MM.1S (cell line): ENCODE results near the gene SYN1.

Experiments used
- DNase-seq: peaks from one replicate; pipeline ENCODE4 v3.0.0-alpha.2; 2015
- H2AFZ ChIP-seq: fragments of 300-600 bp; sonication (generic); 2 replicates; pipeline ENCODE4 v1.6.0; 2016; ENCODE audit warnings: antibody characterized with exemption, low read length
- H3F3A ChIP-seq: fragments of 300-600 bp; sonication (generic); 2 replicates; pipeline ENCODE4 v1.6.1; 2016; ENCODE audit warnings: mild to moderate bottlenecking, antibody characterized with exemption, low read length, moderate library complexity, mixed read lengths; ENCODE audit not compliant: insufficient read depth
- H3K27ac ChIP-seq: fragments of 300-600 bp; sonication (generic); 2 replicates; pipeline ENCODE4 v1.5.1; 2016; ENCODE audit warnings: mild to moderate bottlenecking, low read length
- H3K27me3 ChIP-seq: fragments of 300-600 bp; sonication (generic); replicated peaks from 2 replicates; pipeline ENCODE4 v1.6.0; 2016; ENCODE audit warnings: low read length; ENCODE audit not compliant: insufficient read depth
- H3K36me3 ChIP-seq: fragments of 300-600 bp; sonication (generic); replicated peaks from 2 replicates; pipeline ENCODE4 v1.6.1; 2016; ENCODE audit warnings: mild to moderate bottlenecking, low read length, mixed read lengths; ENCODE audit not compliant: insufficient read depth
- H3K4me1 ChIP-seq: fragments of 300-600 bp; sonication (generic); 2 replicates; pipeline ENCODE4 v1.6.1; 2016; ENCODE audit warnings: low read length, mixed read lengths
- H3K4me2 ChIP-seq: fragments of 300-600 bp; sonication (generic); 2 replicates; pipeline ENCODE4 v1.6.0; 2016; ENCODE audit warnings: low read depth, low read length
- H3K4me3 ChIP-seq: fragments of 300-600 bp; sonication (generic); 2 replicates; pipeline ENCODE4 v1.5.1; 2016; ENCODE audit warnings: low read length, mixed read lengths
- H3K79me2 ChIP-seq: fragments of 300-600 bp; sonication (generic); 2 replicates; pipeline ENCODE4 v1.6.1; 2016; ENCODE audit warnings: mixed run types, low read length, mixed read lengths
- H3K9ac ChIP-seq: fragments of 300-600 bp; sonication (generic); 2 replicates; pipeline ENCODE4 v1.6.1; 2016; ENCODE audit warnings: low read length, mixed read lengths
- H3K9me2 ChIP-seq: fragments of 300-600 bp; sonication (generic); replicated peaks from 2 replicates; pipeline ENCODE4 v1.6.1; 2016; ENCODE audit warnings: mild to moderate bottlenecking, low read length, mixed read lengths; ENCODE audit not compliant: insufficient read depth
- H3K9me3 ChIP-seq: fragments of 300-600 bp; sonication (generic); replicated peaks from 2 replicates; pipeline ENCODE4 v1.6.1; 2016; ENCODE audit warnings: mild to moderate bottlenecking, low read length, mixed read lengths; ENCODE audit not compliant: insufficient read depth
- H4K20me1 ChIP-seq: fragments of 300-600 bp; sonication (generic); 2 replicates; pipeline ENCODE4 v1.6.1; 2016; ENCODE audit warnings: mild to moderate bottlenecking, low read length, moderate library complexity, mixed read lengths; ENCODE audit not compliant: insufficient read depth
- CTCF ChIP-seq: fragments of 300-600 bp; sonication (generic); IDR thresholded peaks from 2 replicates; pipeline ENCODE4 v1.5.1; 2016; ENCODE audit warnings: antibody characterized with exemption, low read length, mixed read lengths
- EZH2 ChIP-seq: fragments of 300-600 bp; sonication (generic); optimal IDR thresholded peaks from 2 replicates; pipeline ENCODE3; 2017; ENCODE audit warnings: low read depth, mild to moderate bottlenecking, antibody characterized with exemption, low read length, mixed read lengths
- EZH2phosphoT487 ChIP-seq: fragments of 300-600 bp; sonication (generic); IDR thresholded peaks from 2 replicates; pipeline ENCODE4 v1.6.1; 2018; ENCODE audit warnings: antibody characterized with exemption, low read length

Gene SYN1

DNA sequence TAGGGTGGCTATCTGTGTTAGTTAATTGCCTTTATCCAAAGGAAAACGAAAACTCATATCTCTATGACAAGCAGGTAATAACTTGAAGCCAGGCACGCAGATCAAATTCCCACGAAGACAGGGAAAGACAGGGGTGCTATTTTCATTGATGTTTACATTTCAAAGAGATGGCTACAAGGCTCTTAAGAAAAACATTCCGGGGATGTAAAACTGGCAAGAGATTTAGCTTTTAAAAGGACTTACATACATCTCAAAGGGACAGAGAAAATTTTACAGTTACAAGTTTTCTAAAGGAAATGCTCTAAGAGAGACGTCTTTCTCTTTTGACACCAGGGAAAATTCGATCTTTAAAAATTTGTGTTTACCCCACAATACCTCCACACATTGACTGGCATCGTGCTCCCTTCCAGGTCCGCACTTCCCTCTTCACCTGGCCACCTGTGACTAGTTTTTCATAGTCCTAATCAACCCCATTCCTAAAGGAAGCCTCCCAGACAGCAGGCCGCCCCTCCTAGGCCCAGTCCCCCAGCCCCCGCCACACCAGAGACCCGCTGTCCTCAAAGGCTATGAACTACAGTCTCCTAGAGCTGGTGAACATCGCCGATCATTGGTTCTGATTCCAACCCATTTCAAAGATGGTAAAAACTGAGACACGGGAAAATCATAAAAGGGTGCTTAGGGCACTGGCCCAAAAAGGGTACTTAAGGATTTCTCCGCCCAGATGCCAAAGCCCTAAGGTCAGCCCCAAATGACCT is 59.3 kb downstream of the SYN1 start:
- H3F3A ChIP-seq, result no peaks in the 10 kb centered on the region

GRCh38 chrX:47558436-47558835 is 61.2 kb downstream of the SYN1 start:
- no peak overlapping the region for H3K4me3 ChIP-seq
- H3K27ac ChIP-seq, result no peak overlapping the region
- no peaks in the 10 kb centered on the region for H4K20me1 ChIP-seq
- no peak for TF ChIP-seq CTCF
- TF ChIP-seq EZH2phosphoT487, result no peak
- TF ChIP-seq EZH2, result no peak
- no peaks in the 10 kb centered on the region for H3K9me2 ChIP-seq
- no peaks in the 10 kb centered on the region for H3K36me3 ChIP-seq
- H3K9ac ChIP-seq, result no peak overlapping the region
- H3F3A ChIP-seq, result no peaks in the 10 kb centered on the region
- H3K4me2 ChIP-seq, result no peak overlapping the region
- H3K27me3 ChIP-seq, result no peaks in the 10 kb centered on the region
- no peaks in the 10 kb centered on the region for H3K9me3 ChIP-seq
- no peak for DNase-seq
- H2AFZ ChIP-seq, result no peak overlapping the region
- H3K4me1 ChIP-seq, result no peaks in the 10 kb centered on the region
- peaks cover 20% of the 10 kb centered on the region for H3K79me2 ChIP-seq

More for the DNA sequence above, 59.3 kb downstream of the SYN1 start:
- Histone ChIP-seq H2AFZ (peak overlapping the region; percentile 30; the same call in 1 of the 2 replicates), H3K9me3 (no peaks in the 10 kb centered on the region), H3K27ac (peak overlapping the region; percentile 45; the same call in 1 of the 2 replicates), H3K4me2 (peak overlapping the region; percentile 64), H3K9me2 (no peaks in the 10 kb centered on the region), H3K79me2 (peaks cover 27% of the 10 kb centered on the region), H3K36me3 (no peaks in the 10 kb centered on the region), H3K9ac (peak overlapping the region; percentile 73), H4K20me1 (no peaks in the 10 kb centered on the region), H3K27me3 (no peaks in the 10 kb centered on the region), H3K4me1 (no peaks in the 10 kb centered on the region), H3K4me3 (peak overlapping the region; percentile 91)
- no peak for DNase-seq
- no peak for TF ChIP-seq CTCF
- TF ChIP-seq EZH2, result no peak
- no peak for TF ChIP-seq EZH2phosphoT487

DNA sequence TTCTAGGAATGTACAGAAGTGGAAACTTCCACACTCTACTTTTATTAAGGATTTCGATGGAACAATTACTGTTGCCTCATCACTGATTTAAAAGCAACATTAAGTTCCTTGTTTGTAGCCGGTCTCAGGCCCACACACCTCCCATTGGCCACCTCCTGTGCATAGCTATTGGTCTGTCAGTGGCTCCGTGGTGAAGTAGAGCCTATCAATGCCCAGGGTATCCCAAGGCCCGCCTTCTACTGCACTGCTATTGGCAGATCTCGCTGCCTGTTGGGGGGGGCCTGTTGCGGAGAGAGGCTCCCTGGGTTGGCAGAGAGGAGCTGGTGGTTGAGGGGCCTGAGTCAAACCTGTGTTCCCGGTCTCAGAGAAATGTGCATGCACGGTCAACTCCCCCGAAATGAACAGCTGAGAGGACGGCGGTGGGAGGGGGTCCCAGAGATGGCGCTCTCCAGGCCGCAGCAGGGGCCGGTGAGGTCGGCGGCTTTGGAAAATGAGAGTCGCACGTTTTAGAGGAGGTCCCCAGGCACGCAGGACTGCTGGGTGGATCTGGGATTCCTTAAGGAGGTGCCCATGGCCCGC is 63.5 kb downstream of the SYN1 start:
- H3K36me3 ChIP-seq, result no peaks in the 10 kb centered on the region

More for the DNA sequence above, 63.5 kb downstream of the SYN1 start:
- H4K20me1 ChIP-seq, result no peaks in the 10 kb centered on the region
- peak; percentile 82 for DNase-seq
- H3K27me3 ChIP-seq, result no peaks in the 10 kb centered on the region
- peak overlapping the region; percentile 51; the same call in 1 of the 2 replicates for H3K9ac ChIP-seq
- H3K4me2 ChIP-seq, result peak overlapping the region; percentile 15; the same call in 1 of the 2 replicates
- H3K27ac ChIP-seq, result no peak overlapping the region
- H3K4me3 ChIP-seq, result peak overlapping the region; percentile 46
- H3K9me2 ChIP-seq, result no peaks in the 10 kb centered on the region
- no peak for TF ChIP-seq EZH2phosphoT487
- TF ChIP-seq CTCF, result no peak
- no peak for TF ChIP-seq EZH2
- H2AFZ ChIP-seq, result no peak overlapping the region
- no peaks in the 10 kb centered on the region for H3K79me2 ChIP-seq
- no peaks in the 10 kb centered on the region for H3K9me3 ChIP-seq
- H3F3A ChIP-seq, result no peaks in the 10 kb centered on the region
- peaks cover 8% of the 10 kb centered on the region for H3K4me1 ChIP-seq
